Hepatocyte (in vitro differentiated cells): Measurements from ENCODE around the gene CXCL12. TPM values are rescaled to one million over a fixed set of nuclear protein-coding genes. Genes with fewer than 3 reads are reported as not detected.

Source experiments
- DNase-seq: peaks from one replicate; pipeline ENCODE4 v3.0.0-alpha.2; 2016; ENCODE audit warnings: low spot score
- H2AFZ ChIP-seq: fragments of 200-600 bp; sonication (generic); 2 replicates; pipeline ENCODE4 v1.6.0; 2016; ENCODE audit warnings: antibody characterized with exemption, mild to moderate bottlenecking
- H3K27ac ChIP-seq: fragments of 200-600 bp; sonication (generic); 2 replicates; pipeline ENCODE4 v1.5.1; 2016; ENCODE audit warnings: mild to moderate bottlenecking
- H3K27me3 ChIP-seq: fragments of 200-600 bp; sonication (generic); 2 replicates; pipeline ENCODE4 v1.6.1; 2016
- H3K36me3 ChIP-seq: fragments of 200-600 bp; sonication (generic); replicated peaks from 2 replicates; pipeline ENCODE4 v1.5.1; 2016; ENCODE audit warnings: low read depth; ENCODE audit not compliant: insufficient read depth
- H3K4me1 ChIP-seq: fragments of 200-600 bp; sonication (generic); 2 replicates; pipeline ENCODE4 v1.5.1; 2016; ENCODE audit warnings: mild to moderate bottlenecking, moderate library complexity; ENCODE audit not compliant: insufficient read depth
- H3K4me2 ChIP-seq: fragments of 200-600 bp; sonication (generic); 2 replicates; pipeline ENCODE4 v1.6.0; 2016
- H3K4me3 ChIP-seq: fragments of 200-600 bp; sonication (generic); 2 replicates; pipeline ENCODE4 v1.5.1; 2016; ENCODE audit warnings: mild to moderate bottlenecking
- H3K79me2 ChIP-seq: fragments of 200-600 bp; sonication (generic); 2 replicates; pipeline ENCODE4 v1.6.0; 2017; ENCODE audit warnings: mild to moderate bottlenecking
- H3K9me2 ChIP-seq: fragments of 200-600 bp; sonication (generic); replicated peaks from 2 replicates; pipeline ENCODE4 v1.6.0; 2017; ENCODE audit warnings: mild to moderate bottlenecking; ENCODE audit not compliant: insufficient read depth
- H3K9me3 ChIP-seq: fragments of 200-600 bp; sonication (generic); 2 replicates; pipeline ENCODE4 v1.5.1; 2016; ENCODE audit warnings: low read depth, mild to moderate bottlenecking
- H4K20me1 ChIP-seq: fragments of 200-600 bp; sonication (generic); 2 replicates; pipeline ENCODE4 v1.6.0; 2016; ENCODE audit warnings: mild to moderate bottlenecking; ENCODE audit not compliant: insufficient read depth, poor library complexity, severe bottlenecking
- CTCF ChIP-seq: fragments of 200-600 bp; sonication (generic); IDR thresholded peaks from 2 replicates; pipeline ENCODE4 v1.5.1; 2016; ENCODE audit warnings: antibody characterized with exemption, mild to moderate bottlenecking; ENCODE audit not compliant: poor library complexity
- EZH2 ChIP-seq: fragments of 200-600 bp; sonication (generic); IDR thresholded peaks from 2 replicates; pipeline ENCODE4 v1.6.1; 2016; ENCODE audit warnings: antibody characterized with exemption, mild to moderate bottlenecking, borderline replicate concordance
- EZH2phosphoT487 ChIP-seq: fragments of 200-600 bp; sonication (generic); IDR thresholded peaks from one replicate; pipeline ENCODE4 v1.6.1; 2018; ENCODE audit warnings: antibody characterized with exemption, mild to moderate bottlenecking, low read depth, moderate library complexity; ENCODE audit not compliant: unreplicated experiment, severe bottlenecking
- WGBS: methylation state at CpG from one replicate; pipeline ENCODE4 v1.1.6; 2016; ENCODE audit warnings: low lambda C conversion rate; ENCODE audit errors: missing lambda C conversion rate; 5-methylcytosine and 5-hydroxymethylcytosine counted together
- polyA plus RNA-seq: library from polyadenylated mRNA; unstranded; fragments of >200 nt; fragmentation: Nextera tagmentation; extraction: Ambion mirVana; gene quantifications from 2 replicates; pipeline ENCODE4 v1.2.1, GENCODE V29; 2016
- total RNA-seq: library from RNA; depleted of rRNA; stranded (reverse); fragments of >200 nt; gene quantifications from 2 replicates; pipeline ENCODE4 v1.2.3, GENCODE V29; 2014

The CXCL12 gene
- total and polyA plus RNA-seq, 2 experiments from 2014 or later, result 13.2 to 41.8 TPM

- no peak overlapping the region for H3K4me3 ChIP-seq
- peaks cover 9% of the 10 kb centered on the region for H3K4me1 ChIP-seq
These were observed 51.4 kb downstream of the CXCL12 start for GRCh38 chr10:44333511-44333910.

DNA sequence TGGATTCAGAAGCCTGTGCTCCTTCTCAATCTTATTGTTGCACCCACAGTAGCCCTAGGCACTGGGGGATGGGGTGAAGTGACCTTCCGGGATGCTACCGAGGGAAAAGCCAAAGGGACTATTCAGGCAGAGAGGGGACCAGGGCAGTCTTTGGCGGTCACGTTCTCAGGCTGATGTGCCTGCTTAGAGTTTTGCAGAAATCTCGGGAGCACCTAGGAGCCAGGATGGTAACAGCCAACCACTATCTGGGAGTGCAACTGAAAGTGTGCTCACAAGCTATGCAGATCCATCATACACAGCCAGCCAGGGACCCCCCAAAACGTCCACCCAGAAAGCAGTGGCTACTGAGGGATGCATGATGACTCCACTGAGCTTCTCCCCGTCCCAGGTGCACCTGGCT is 52.4 kb downstream of the CXCL12 start:
- H3K27ac ChIP-seq, result no peak overlapping the region
- DNase-seq, result no peak
- WGBS, result 86% methylated on average over 7 of the region's 7 CpGs

More at GRCh38 chr10:44333511-44333910, 51.4 kb downstream of the CXCL12 start:
- no peak overlapping the region for H3K27ac ChIP-seq
- no peaks in the 10 kb centered on the region for H3K79me2 ChIP-seq
- TF ChIP-seq CTCF (no peak), EZH2phosphoT487 (no peak), EZH2 (no peak)
- H3K36me3 ChIP-seq, result no peaks in the 10 kb centered on the region
- no peaks in the 10 kb centered on the region for H3K9me3 ChIP-seq
- no peak overlapping the region for H3K4me2 ChIP-seq
- H4K20me1 ChIP-seq, result no peaks in the 10 kb centered on the region
- no peaks in the 10 kb centered on the region for H3K9me2 ChIP-seq
- no peaks in the 10 kb centered on the region for H3K27me3 ChIP-seq
- no peak overlapping the region for H2AFZ ChIP-seq
- WGBS, result 92% methylated on average over 10 of the region's 10 CpGs
- no peak for DNase-seq

GRCh38 chr10:44330431-44330830 is 54.5 kb downstream of the CXCL12 start:
- Histone ChIP-seq H3K27me3 (no peaks in the 10 kb centered on the region), H3K9me3 (no peaks in the 10 kb centered on the region), H3K9me2 (no peaks in the 10 kb centered on the region), H2AFZ (no peak overlapping the region), H3K4me1 (peaks cover 14% of the 10 kb centered on the region), H3K4me3 (no peak overlapping the region), H3K4me2 (no peak overlapping the region), H4K20me1 (no peaks in the 10 kb centered on the region), H3K36me3 (no peaks in the 10 kb centered on the region), H3K79me2 (no peaks in the 10 kb centered on the region), H3K27ac (no peak overlapping the region)
- TF ChIP-seq CTCF (no peak), EZH2phosphoT487 (no peak), EZH2 (no peak)
- DNase-seq, result no peak

More for the DNA sequence above, 52.4 kb downstream of the CXCL12 start:
- Histone ChIP-seq H3K4me1 (peaks cover 9% of the 10 kb centered on the region), H3K79me2 (no peaks in the 10 kb centered on the region), H2AFZ (no peak overlapping the region), H3K9me3 (no peaks in the 10 kb centered on the region), H3K36me3 (no peaks in the 10 kb centered on the region), H4K20me1 (no peaks in the 10 kb centered on the region), H3K4me2 (no peak overlapping the region), H3K27me3 (no peaks in the 10 kb centered on the region), H3K9me2 (no peaks in the 10 kb centered on the region), H3K4me3 (no peak overlapping the region)
- no peak for TF ChIP-seq EZH2phosphoT487
- no peak for TF ChIP-seq CTCF
- no peak for TF ChIP-seq EZH2

GRCh38 chr10:44327461-44327860 is 57.4 kb downstream of the CXCL12 start:
- Histone ChIP-seq H3K4me2 (no peak overlapping the region), H3K36me3 (no peaks in the 10 kb centered on the region), H3K9me2 (no peaks in the 10 kb centered on the region), H3K9me3 (no peaks in the 10 kb centered on the region), H3K27me3 (no peaks in the 10 kb centered on the region), H4K20me1 (no peaks in the 10 kb centered on the region), H3K4me1 (peaks cover 8% of the 10 kb centered on the region), H3K27ac (no peak overlapping the region), H3K4me3 (no peak overlapping the region), H2AFZ (no peak overlapping the region), H3K79me2 (no peaks in the 10 kb centered on the region)
- no peak for DNase-seq
- WGBS, result 69% methylated on average over 2 of the region's 2 CpGs
- TF ChIP-seq EZH2, result no peak
- TF ChIP-seq EZH2phosphoT487, result no peak
- no peak for TF ChIP-seq CTCF
